CD4-positive, alpha-beta T cell (primary cell): ENCODE results near the gene OTUD3. TPM values are rescaled to one million over a fixed set of nuclear protein-coding genes. Genes with fewer than 3 reads are reported as not detected.

ENCODE experiments used
- ATAC-seq: fragments of 200-7000 bp; cut with Tn5 transposase; one replicate; pipeline ENCODE4 v1.10.0; 2022; ENCODE audit warnings: mild to moderate bottlenecking; ENCODE audit not compliant: poor library complexity
- CTCF ChIA-PET: fragments of 350-600 bp; sonication (Branson Sonifier 250); formaldehyde crosslinking; loops from one replicate; lab custom pipeline; 2021; ENCODE audit warnings: antibody characterized with exemption, inconsistent platforms; lab: Charles Lee
- POLR2A ChIA-PET: fragments of 350-600 bp; sonication (Branson Sonifier 250); formaldehyde crosslinking; loops from one replicate; lab custom pipeline; 2021; ENCODE audit warnings: antibody characterized with exemption, inconsistent platforms; lab: Charles Lee
- DNase-seq, 14 experiments: peaks; one replicate each; pipeline ENCODE4 v3.0.0-alpha.2; 2013 to 2020; ENCODE audit warnings: mixed read lengths in 2 of 14
- H3K27ac ChIP-seq, 2 donors: one replicate each; pipeline versions ENCODE4 v1.5.1 to v1.7.0; 2013; ENCODE audit warnings: low read length in 2 of 2, low read depth in 1 of 2, mild to moderate bottlenecking in 1 of 2
- H3K27me3 ChIP-seq, 2 experiments: 1 replicate in 1 of 2; 2 replicates in 1 of 2; pipeline versions ENCODE4 v1.6.1 to v1.7.0; 2013; ENCODE audit warnings: low read length in 2 of 2, control low read depth in 1 of 2, mild to moderate bottlenecking in 1 of 2, moderate library complexity in 1 of 2; ENCODE audit not compliant: insufficient read depth in 2 of 2, control insufficient read depth in 1 of 2
- H3K36me3 ChIP-seq: one replicate; pipeline ENCODE4 v1.6.1; 2013; ENCODE audit warnings: low read length, control low read depth; ENCODE audit not compliant: insufficient read depth
- H3K4me1 ChIP-seq: one replicate; pipeline ENCODE4 v1.6.1; 2013; ENCODE audit warnings: low read length, control low read depth; ENCODE audit not compliant: insufficient read depth
- H3K4me3 ChIP-seq: one replicate; pipeline ENCODE4 v1.5.1; 2013; ENCODE audit warnings: mild to moderate bottlenecking, low read length, moderate library complexity
- H3K9me3 ChIP-seq, 2 experiments: 1 replicate in 1 of 2; 2 replicates in 1 of 2; pipeline versions ENCODE4 v1.6.1 to v1.7.0; 2013; ENCODE audit warnings: low read length in 2 of 2, mild to moderate bottlenecking in 2 of 2, control low read depth in 1 of 2, moderate library complexity in 1 of 2; ENCODE audit not compliant: control insufficient read depth in 1 of 2, insufficient read depth in 1 of 2
- H3K27ac Mint-ChIP-seq: one replicate; pipeline ENCODE4 v1.8.0; 2020; ENCODE audit warnings: mixed read lengths
- H3K27me3 Mint-ChIP-seq: one replicate; pipeline ENCODE4 v1.8.0; 2021; ENCODE audit warnings: mixed read lengths
- H3K36me3 Mint-ChIP-seq: one replicate; pipeline ENCODE4 v1.8.0; 2021; ENCODE audit warnings: low read depth, mixed read lengths
- H3K4me1 Mint-ChIP-seq: one replicate; pipeline ENCODE4 v1.8.0; 2021; ENCODE audit warnings: low read depth, mixed read lengths
- H3K4me3 Mint-ChIP-seq: one replicate; pipeline ENCODE4 v1.8.0; 2020; ENCODE audit warnings: mild to moderate bottlenecking, mixed read lengths
- H3K9me3 Mint-ChIP-seq: one replicate; pipeline ENCODE4 v1.8.0; 2020; ENCODE audit warnings: mixed read lengths
- CTCF ChIP-seq: fragments of 200-600 bp; IDR thresholded peaks from one replicate; pipeline ENCODE4 v1.8.0; 2022; ENCODE audit warnings: antibody characterized with exemption, mild to moderate bottlenecking
- intact Hi-C, 2 experiments: fragments of 100-400 bp; cut with DNase I in 1 of 2; cut with micrococcal nuclease in 1 of 2; formaldehyde crosslinking; loops; one replicate each; pipeline versions ENCODE4 v1.15.1 to v1.9.0; 2023 to 2025; cut with DNase I, micrococcal nuclease
- total RNA-seq, 174 experiments: library from RNA in 2 of 174; stranded (reverse) in 2 of 174; gene quantifications; one replicate each; pipeline ENCODE4 v1.2.3 and lab custom pipeline; 2021 to 2026

The OTUD3 gene
- total RNA-seq, 2 experiments from 2014 or later: 11.4 to 12.6 TPM

GRCh38 chr1:19901653-19902052 is 19.5 kb downstream of the OTUD3 start:
- no peak overlapping the region for H3K27ac Mint-ChIP-seq
- ChIA-PET CTCF (no interaction called here), POLR2A (no interaction called here)
- no peak overlapping the region for H3K4me3 Mint-ChIP-seq
- no peaks in the 10 kb centered on the region for H3K27me3 Mint-ChIP-seq
- peaks cover 80% of the 10 kb centered on the region for H3K36me3 Mint-ChIP-seq
- Histone ChIP-seq H3K36me3 (peaks cover 63% of the 10 kb centered on the region), H3K4me3 (no peak overlapping the region), H3K9me3 (no peaks in the 10 kb centered on the region), H3K4me1 (no peaks in the 10 kb centered on the region), H3K27me3 (no peaks in the 10 kb centered on the region), H3K27ac (no peak overlapping the region)
- no peaks in the 10 kb centered on the region for H3K4me1 Mint-ChIP-seq
- H3K9me3 Mint-ChIP-seq: no peaks in the 10 kb centered on the region
- intact Hi-C loops: no loop called here
- no peak for DNase-seq
- no peak for TF ChIP-seq CTCF
- ATAC-seq: no peak

GRCh38 chr1:19903621-19904020 is 21.4 kb downstream of the OTUD3 start:
- Mint-ChIP-seq H3K9me3 (no peaks in the 10 kb centered on the region), H3K4me3 (no peak overlapping the region), H3K36me3 (peaks cover 89% of the 10 kb centered on the region), H3K4me1 (no peaks in the 10 kb centered on the region), H3K27ac (no peak overlapping the region), H3K27me3 (no peaks in the 10 kb centered on the region)
- no peaks in the 10 kb centered on the region for H3K4me1 ChIP-seq
- H3K9me3 ChIP-seq: no peaks in the 10 kb centered on the region
- DNase-seq (no peak), ATAC-seq (no peak)
- TF ChIP-seq CTCF: no peak
- no peaks in the 10 kb centered on the region for H3K27me3 ChIP-seq
- CTCF ChIA-PET: no interaction called here
- POLR2A ChIA-PET: no interaction called here
- H3K27ac ChIP-seq: no peak overlapping the region
- peaks cover 74% of the 10 kb centered on the region for H3K36me3 ChIP-seq
- H3K4me3 ChIP-seq: no peak overlapping the region
- intact Hi-C loops: no loop called here

GRCh38 chr1:19907456-19907855 is 25.3 kb downstream of the OTUD3 start:
- ATAC-seq: no peak
- Histone ChIP-seq H3K9me3 (no peaks in the 10 kb centered on the region), H3K36me3 (peaks cover 79% of the 10 kb centered on the region), H3K4me3 (no peak overlapping the region), H3K4me1 (no peaks in the 10 kb centered on the region), H3K27ac (no peak overlapping the region), H3K27me3 (no peaks in the 10 kb centered on the region)
- H3K27me3 Mint-ChIP-seq: no peaks in the 10 kb centered on the region
- no peak for DNase-seq
- no peak for TF ChIP-seq CTCF
- peaks cover 90% of the 10 kb centered on the region for H3K36me3 Mint-ChIP-seq
- intact Hi-C loops: no loop called here
- H3K4me1 Mint-ChIP-seq: no peaks in the 10 kb centered on the region
- ChIA-PET POLR2A (no interaction called here), CTCF (interaction anchor here (0.8 kb wide), 1 partner anchor 305 kb away, joined by 3 read pairs; no protein-coding TSS in a partner anchor)
- H3K9me3 Mint-ChIP-seq: no peaks in the 10 kb centered on the region
- H3K4me3 Mint-ChIP-seq: no peak overlapping the region
- H3K27ac Mint-ChIP-seq: no peak overlapping the region
